A673 (cell line): ENCODE data around the gene MTFR1L. TPM values are rescaled to one million over a fixed set of nuclear protein-coding genes. Genes with fewer than 3 reads are reported as not detected.
A peak's percentile ranks its signal among the peaks of the same experiment; 100 is the strongest.

Experiments used
- BruUV-seq: library from RNA; stranded (reverse); fragments of 400-500 nt; replicated peaks from 2 replicates; lab custom pipeline; 2021; lab: Mats Ljungman, UMichigan
- CTCF ChIA-PET: fragments of 300-600 bp; sonication (Branson Sonifier 250); formaldehyde crosslinking; loops from one replicate; lab custom pipeline; 2022; ENCODE audit warnings: antibody characterized with exemption; lab: Charles Lee
- POLR2A ChIA-PET: fragments of 300-600 bp; sonication (Branson Sonifier 250); formaldehyde crosslinking; loops from one replicate; lab custom pipeline; 2022; ENCODE audit warnings: antibody characterized with exemption; ENCODE audit not compliant: low non-redundant PET; lab: Charles Lee
- DNase-seq: peaks from one replicate; pipeline ENCODE4 v3.0.0-alpha.2; 2015; ENCODE audit warnings: low spot score
- H3K27ac ChIP-seq: fragments of 200-600 bp; sonication (generic); 2 replicates; pipeline ENCODE4 v1.5.1; 2016; ENCODE audit warnings: mixed run types, low read depth, mild to moderate bottlenecking, mixed read lengths, antibody characterized with exemption, low read length; ENCODE audit not compliant: poor library complexity, severe bottlenecking
- H3K27me3 ChIP-seq: fragments of 200-600 bp; sonication (generic); replicated peaks from 2 replicates; pipeline ENCODE4 v1.6.1; 2017; ENCODE audit warnings: mixed run types, low read depth, mild to moderate bottlenecking, mixed read lengths, antibody characterized with exemption, low read length; ENCODE audit not compliant: insufficient read depth, poor library complexity
- H3K36me3 ChIP-seq: fragments of 200-600 bp; sonication (generic); 2 replicates; pipeline ENCODE4 v1.6.1; 2016; ENCODE audit warnings: mixed run types, mild to moderate bottlenecking, mixed read lengths, antibody characterized with exemption, low read length; ENCODE audit not compliant: insufficient read depth, poor library complexity, severe bottlenecking
- H3K4me1 ChIP-seq: fragments of 200-600 bp; sonication (generic); 2 replicates; pipeline ENCODE4 v1.6.1; 2017; ENCODE audit warnings: mixed run types, mild to moderate bottlenecking, mixed read lengths, antibody characterized with exemption, low read length; ENCODE audit not compliant: insufficient read depth, poor library complexity, severe bottlenecking
- H3K4me3 ChIP-seq: fragments of 200-600 bp; sonication (generic); 2 replicates; pipeline ENCODE4 v1.5.1; 2016; ENCODE audit warnings: low read depth, mixed run types, mild to moderate bottlenecking, mixed read lengths, low read length; ENCODE audit not compliant: poor library complexity, severe bottlenecking
- H3K9me3 ChIP-seq: fragments of 200-600 bp; sonication (generic); 2 replicates; pipeline ENCODE4 v1.6.1; 2016; ENCODE audit warnings: mixed run types, low read depth, mild to moderate bottlenecking, mixed read lengths, antibody characterized with exemption, low read length; ENCODE audit not compliant: poor library complexity, severe bottlenecking
- CTCF ChIP-seq: fragments of 300-800, 200-600 bp; sonication (generic); conservative IDR thresholded peaks from 2 replicates; pipeline ENCODE4 v1.5.1; 2017; ENCODE audit warnings: low read depth, mild to moderate bottlenecking, antibody characterized with exemption, low read length, moderate library complexity, mixed read lengths
- EZH2 ChIP-seq: fragments of 200-600 bp; sonication (generic); IDR thresholded peaks from 2 replicates; pipeline ENCODE4 v1.6.1; 2017; ENCODE audit warnings: borderline replicate concordance, low read depth, mild to moderate bottlenecking, mixed read lengths, antibody characterized with exemption, low read length; ENCODE audit not compliant: poor library complexity, severe bottlenecking
- intact Hi-C: fragments of 100-400 bp; cut with micrococcal nuclease; formaldehyde crosslinking; loops from one replicate; pipeline ENCODE4 v1.10.0; 2022; ENCODE audit not compliant: unreplicated experiment
- total RNA-seq: library from RNA; stranded (reverse); gene quantifications from 2 replicates; pipeline ENCODE4 v1.2.3, GENCODE V29; 2021

Gene MTFR1L
- total RNA-seq, 1 experiment from 2014 or later: 45.0 TPM

GRCh38 chr1:25833158-25833557 lies 13.4 kb downstream of the MTFR1L start:
- ChIA-PET CTCF (no interaction called here), POLR2A (no interaction called here)
- no peaks in the 10 kb centered on the region for H3K9me3 ChIP-seq
- H3K27ac ChIP-seq: peak overlapping the region; percentile 21
- no peak for TF ChIP-seq CTCF
- TF ChIP-seq EZH2: no peak
- H3K4me1 ChIP-seq: peaks cover 16% of the 10 kb centered on the region
- DNase-seq: no peak
- H3K27me3 ChIP-seq: no peaks in the 10 kb centered on the region
- no peak overlapping the region for H3K4me3 ChIP-seq
- H3K36me3 ChIP-seq: peaks cover 87% of the 10 kb centered on the region
- intact Hi-C loops: loop anchor here (10.0 kb wide), 1 partner anchor 162 kb away; the partner anchor contains the start of gene PAFAH2
- no TSS peak for BruUV-seq

- Histone ChIP-seq H3K36me3 (peaks cover 70% of the 10 kb centered on the region), H3K4me1 (peaks cover 16% of the 10 kb centered on the region), H3K4me3 (no peak overlapping the region), H3K27me3 (no peaks in the 10 kb centered on the region), H3K9me3 (no peaks in the 10 kb centered on the region), H3K27ac (no peak overlapping the region)
- TF ChIP-seq EZH2 (no peak), CTCF (no peak)
- POLR2A ChIA-PET: interaction anchor here (0.6 kb wide), 1 partner anchor 69 kb away, joined by 4 read pairs; no protein-coding TSS in a partner anchor
- intact Hi-C loops: loop anchor here (10.0 kb wide), 1 partner anchor 160 kb away; the partner anchor contains the start of gene PAFAH2
- DNase-seq: no peak
- CTCF ChIA-PET: no interaction called here
- BruUV-seq: no TSS peak
Measured at GRCh38 chr1:25834894-25835293, 15.1 kb downstream of the MTFR1L start.

GRCh38 chr1:25836695-25837094 lies 16.9 kb downstream of the MTFR1L start:
- H3K4me3 ChIP-seq: no peak overlapping the region
- H3K27me3 ChIP-seq: no peaks in the 10 kb centered on the region
- CTCF ChIA-PET: interaction anchor here (0.6 kb wide), 1 partner anchor 49 kb away, joined by 6 read pairs; no protein-coding TSS in a partner anchor
- intact Hi-C loops: loop anchor here (10.0 kb wide), 1 partner anchor 158 kb away; the partner anchor contains the start of gene PAFAH2
- POLR2A ChIA-PET: no interaction called here
- H3K27ac ChIP-seq: no peak overlapping the region
- no peaks in the 10 kb centered on the region for H3K9me3 ChIP-seq
- DNase-seq: peak; percentile 38
- no TSS peak for BruUV-seq
- TF ChIP-seq EZH2 (no peak), CTCF (no peak)
- peaks cover 16% of the 10 kb centered on the region for H3K4me1 ChIP-seq
- peaks cover 52% of the 10 kb centered on the region for H3K36me3 ChIP-seq
